Measurements from ENCODE around the gene SLC38A3.
A peak's percentile ranks its signal among the peaks of the same experiment; 100 is the strongest.

The SLC38A3 gene

GRCh38 chr3:50167841-50168209 is 37.2 kb upstream of the SLC38A3 start:
- TF ChIP-seq CREB1 (IDR thresholded peaks at IDR 0.05; ENCODE audit: low read depth), result no peak
- no peak for TF ChIP-seq TEAD4 (IDR thresholded peaks at IDR 0.05)

- peak; percentile 45; the same call in 1 of the 2 replicates for TF ChIP-seq ZBTB7A (IDR thresholded peaks at IDR 0.05; ENCODE audit: low read depth)
- no peak for TF ChIP-seq TAF1 (IDR thresholded peaks at IDR 0.05; ENCODE audit: low read depth)
- TF ChIP-seq MAX (IDR thresholded peaks at IDR 0.05), result peak; percentile 55
- TF ChIP-seq FOXM1 (IDR thresholded peaks at IDR 0.05; ENCODE audit: borderline replicate concordance, low read depth), result no peak
- TF ChIP-seq TCF12 (IDR thresholded peaks at IDR 0.05; ENCODE audit: low read depth), result peak; percentile 94
- no peak for TF ChIP-seq CEBPB (IDR thresholded peaks at IDR 0.05)
- peak; percentile 32; the same call in 1 of the 2 replicates for TF ChIP-seq YY1 (IDR thresholded peaks at IDR 0.05; ENCODE audit: low read depth)
- TF ChIP-seq RAD21 (IDR thresholded peaks at IDR 0.05; ENCODE audit: low read depth), result peak; percentile 7; the same call in 1 of the 2 replicates
- TF ChIP-seq, protein P1, sequence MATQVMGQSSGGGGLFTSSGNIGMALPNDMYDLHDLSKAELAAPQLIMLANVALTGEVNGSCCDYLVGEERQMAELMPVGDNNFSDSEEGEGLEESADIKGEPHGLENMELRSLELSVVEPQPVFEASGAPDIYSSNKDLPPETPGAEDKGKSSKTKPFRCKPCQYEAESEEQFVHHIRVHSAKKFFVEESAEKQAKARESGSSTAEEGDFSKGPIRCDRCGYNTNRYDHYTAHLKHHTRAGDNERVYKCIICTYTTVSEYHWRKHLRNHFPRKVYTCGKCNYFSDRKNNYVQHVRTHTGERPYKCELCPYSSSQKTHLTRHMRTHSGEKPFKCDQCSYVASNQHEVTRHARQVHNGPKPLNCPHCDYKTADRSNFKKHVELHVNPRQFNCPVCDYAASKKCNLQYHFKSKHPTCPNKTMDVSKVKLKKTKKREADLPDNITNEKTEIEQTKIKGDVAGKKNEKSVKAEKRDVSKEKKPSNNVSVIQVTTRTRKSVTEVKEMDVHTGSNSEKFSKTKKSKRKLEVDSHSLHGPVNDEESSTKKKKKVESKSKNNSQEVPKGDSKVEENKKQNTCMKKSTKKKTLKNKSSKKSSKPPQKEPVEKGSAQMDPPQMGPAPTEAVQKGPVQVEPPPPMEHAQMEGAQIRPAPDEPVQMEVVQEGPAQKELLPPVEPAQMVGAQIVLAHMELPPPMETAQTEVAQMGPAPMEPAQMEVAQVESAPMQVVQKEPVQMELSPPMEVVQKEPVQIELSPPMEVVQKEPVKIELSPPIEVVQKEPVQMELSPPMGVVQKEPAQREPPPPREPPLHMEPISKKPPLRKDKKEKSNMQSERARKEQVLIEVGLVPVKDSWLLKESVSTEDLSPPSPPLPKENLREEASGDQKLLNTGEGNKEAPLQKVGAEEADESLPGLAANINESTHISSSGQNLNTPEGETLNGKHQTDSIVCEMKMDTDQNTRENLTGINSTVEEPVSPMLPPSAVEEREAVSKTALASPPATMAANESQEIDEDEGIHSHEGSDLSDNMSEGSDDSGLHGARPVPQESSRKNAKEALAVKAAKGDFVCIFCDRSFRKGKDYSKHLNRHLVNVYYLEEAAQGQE (IDR thresholded peaks at IDR 0.05; ENCODE audit: low read depth), result no peak
- TF ChIP-seq, protein P2, sequence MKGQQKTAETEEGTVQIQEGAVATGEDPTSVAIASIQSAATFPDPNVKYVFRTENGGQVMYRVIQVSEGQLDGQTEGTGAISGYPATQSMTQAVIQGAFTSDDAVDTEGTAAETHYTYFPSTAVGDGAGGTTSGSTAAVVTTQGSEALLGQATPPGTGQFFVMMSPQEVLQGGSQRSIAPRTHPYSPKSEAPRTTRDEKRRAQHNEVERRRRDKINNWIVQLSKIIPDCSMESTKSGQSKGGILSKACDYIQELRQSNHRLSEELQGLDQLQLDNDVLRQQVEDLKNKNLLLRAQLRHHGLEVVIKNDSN (IDR thresholded peaks at IDR 0.05), result no peak
- TF ChIP-seq CREB1 (IDR thresholded peaks at IDR 0.05; ENCODE audit: low read depth), result no peak
- TF ChIP-seq EP300 (IDR thresholded peaks at IDR 0.05; ENCODE audit: borderline replicate concordance), result peak; percentile 91
- TF ChIP-seq EGR1 (IDR thresholded peaks at IDR 0.05), result peak; percentile 5; the same call in 1 of the 2 replicates
- peak; percentile 98 for TF ChIP-seq NFIC (IDR thresholded peaks at IDR 0.05)
- peak; percentile 62 for TF ChIP-seq TEAD4 (IDR thresholded peaks at IDR 0.05)
Observed at GRCh38 chr3:50168388-50168787, 36.7 kb upstream of the SLC38A3 start.

- TF ChIP-seq FOXM1 (IDR thresholded peaks at IDR 0.05; ENCODE audit: borderline replicate concordance, low read depth) (no peak), TAF1 (IDR thresholded peaks at IDR 0.05; ENCODE audit: low read depth) (no peak), ZBTB7A (IDR thresholded peaks at IDR 0.05; ENCODE audit: low read depth) (no peak), TCF12 (IDR thresholded peaks at IDR 0.05; ENCODE audit: low read depth) (no peak), NFIC (IDR thresholded peaks at IDR 0.05) (no peak), CREB1 (IDR thresholded peaks at IDR 0.05; ENCODE audit: low read depth) (no peak), EP300 (IDR thresholded peaks at IDR 0.05; ENCODE audit: borderline replicate concordance) (no peak), MAX (IDR thresholded peaks at IDR 0.05) (no peak), RAD21 (IDR thresholded peaks at IDR 0.05; ENCODE audit: low read depth) (no peak), CEBPB (IDR thresholded peaks at IDR 0.05) (no peak), YY1 (IDR thresholded peaks at IDR 0.05; ENCODE audit: low read depth) (no peak), TEAD4 (IDR thresholded peaks at IDR 0.05) (no peak)
- TF ChIP-seq, protein P1 (IDR thresholded peaks at IDR 0.05; ENCODE audit: low read depth), result no peak
Observed at GRCh38 chr3:50168791-50169190, 36.3 kb upstream of the SLC38A3 start.

- 0 out of 2 replicates have a peak, but pooled peaks have one; percentile 27 for TF ChIP-seq NFIC (IDR thresholded peaks at IDR 0.05)
- TF ChIP-seq, protein P1 (IDR thresholded peaks at IDR 0.05; ENCODE audit: low read depth), result no peak
Observed at GRCh38 chr3:50169232-50169832, 35.7 kb upstream of the SLC38A3 start.

- TF ChIP-seq TEAD4 (IDR thresholded peaks at IDR 0.05) (no peak), YY1 (IDR thresholded peaks at IDR 0.05; ENCODE audit: low read depth) (no peak), ZBTB7A (IDR thresholded peaks at IDR 0.05; ENCODE audit: low read depth) (no peak), EGR1 (IDR thresholded peaks at IDR 0.05) (no peak), MAX (IDR thresholded peaks at IDR 0.05) (no peak)
- TF ChIP-seq, protein P2 (IDR thresholded peaks at IDR 0.05), result no peak
- TF ChIP-seq, protein P1 (IDR thresholded peaks at IDR 0.05; ENCODE audit: low read depth), result no peak
Observed at GRCh38 chr3:50169858-50170257, 35.2 kb upstream of the SLC38A3 start.
